ENCODE measurements around the gene PI4KA.

DNA sequence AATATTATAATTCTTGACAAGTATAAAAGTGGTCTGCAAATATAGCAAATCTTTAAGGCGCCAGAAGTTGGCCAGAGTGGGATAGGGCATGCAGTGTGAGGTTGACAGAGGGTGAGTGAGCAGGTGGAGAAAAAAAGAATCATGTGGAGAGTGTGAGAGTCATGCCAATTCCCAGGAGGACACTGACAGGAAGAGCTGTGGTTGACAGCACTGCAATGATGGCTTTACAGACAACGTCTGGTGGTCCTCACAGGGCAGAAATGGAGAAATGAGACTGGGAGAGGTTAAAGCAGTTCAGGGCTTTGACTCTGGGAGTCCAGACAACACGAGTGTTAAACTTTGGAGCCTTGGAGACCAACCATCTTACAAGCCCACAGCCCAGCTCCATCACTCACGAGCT, 49.8 kb downstream of the PI4KA start:
- TF ChIP-seq TAF1 (conservative IDR thresholded peaks at IDR 0.05): no peak
- TF ChIP-seq, protein P1, sequence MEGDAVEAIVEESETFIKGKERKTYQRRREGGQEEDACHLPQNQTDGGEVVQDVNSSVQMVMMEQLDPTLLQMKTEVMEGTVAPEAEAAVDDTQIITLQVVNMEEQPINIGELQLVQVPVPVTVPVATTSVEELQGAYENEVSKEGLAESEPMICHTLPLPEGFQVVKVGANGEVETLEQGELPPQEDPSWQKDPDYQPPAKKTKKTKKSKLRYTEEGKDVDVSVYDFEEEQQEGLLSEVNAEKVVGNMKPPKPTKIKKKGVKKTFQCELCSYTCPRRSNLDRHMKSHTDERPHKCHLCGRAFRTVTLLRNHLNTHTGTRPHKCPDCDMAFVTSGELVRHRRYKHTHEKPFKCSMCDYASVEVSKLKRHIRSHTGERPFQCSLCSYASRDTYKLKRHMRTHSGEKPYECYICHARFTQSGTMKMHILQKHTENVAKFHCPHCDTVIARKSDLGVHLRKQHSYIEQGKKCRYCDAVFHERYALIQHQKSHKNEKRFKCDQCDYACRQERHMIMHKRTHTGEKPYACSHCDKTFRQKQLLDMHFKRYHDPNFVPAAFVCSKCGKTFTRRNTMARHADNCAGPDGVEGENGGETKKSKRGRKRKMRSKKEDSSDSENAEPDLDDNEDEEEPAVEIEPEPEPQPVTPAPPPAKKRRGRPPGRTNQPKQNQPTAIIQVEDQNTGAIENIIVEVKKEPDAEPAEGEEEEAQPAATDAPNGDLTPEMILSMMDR (IDR thresholded peaks at IDR 0.05; ENCODE audit: low read depth, low read length, missing input control): no peak
- TF ChIP-seq YY1 (IDR thresholded peaks at IDR 0.05): no peak
- TF ChIP-seq SP1 (IDR thresholded peaks at IDR 0.05): no peak
- no peak for TF ChIP-seq GABPA (IDR thresholded peaks at IDR 0.05 in 1 of 2, conservative IDR thresholded peaks at IDR 0.05 in 1 of 2)
- TF ChIP-seq, protein P2, sequence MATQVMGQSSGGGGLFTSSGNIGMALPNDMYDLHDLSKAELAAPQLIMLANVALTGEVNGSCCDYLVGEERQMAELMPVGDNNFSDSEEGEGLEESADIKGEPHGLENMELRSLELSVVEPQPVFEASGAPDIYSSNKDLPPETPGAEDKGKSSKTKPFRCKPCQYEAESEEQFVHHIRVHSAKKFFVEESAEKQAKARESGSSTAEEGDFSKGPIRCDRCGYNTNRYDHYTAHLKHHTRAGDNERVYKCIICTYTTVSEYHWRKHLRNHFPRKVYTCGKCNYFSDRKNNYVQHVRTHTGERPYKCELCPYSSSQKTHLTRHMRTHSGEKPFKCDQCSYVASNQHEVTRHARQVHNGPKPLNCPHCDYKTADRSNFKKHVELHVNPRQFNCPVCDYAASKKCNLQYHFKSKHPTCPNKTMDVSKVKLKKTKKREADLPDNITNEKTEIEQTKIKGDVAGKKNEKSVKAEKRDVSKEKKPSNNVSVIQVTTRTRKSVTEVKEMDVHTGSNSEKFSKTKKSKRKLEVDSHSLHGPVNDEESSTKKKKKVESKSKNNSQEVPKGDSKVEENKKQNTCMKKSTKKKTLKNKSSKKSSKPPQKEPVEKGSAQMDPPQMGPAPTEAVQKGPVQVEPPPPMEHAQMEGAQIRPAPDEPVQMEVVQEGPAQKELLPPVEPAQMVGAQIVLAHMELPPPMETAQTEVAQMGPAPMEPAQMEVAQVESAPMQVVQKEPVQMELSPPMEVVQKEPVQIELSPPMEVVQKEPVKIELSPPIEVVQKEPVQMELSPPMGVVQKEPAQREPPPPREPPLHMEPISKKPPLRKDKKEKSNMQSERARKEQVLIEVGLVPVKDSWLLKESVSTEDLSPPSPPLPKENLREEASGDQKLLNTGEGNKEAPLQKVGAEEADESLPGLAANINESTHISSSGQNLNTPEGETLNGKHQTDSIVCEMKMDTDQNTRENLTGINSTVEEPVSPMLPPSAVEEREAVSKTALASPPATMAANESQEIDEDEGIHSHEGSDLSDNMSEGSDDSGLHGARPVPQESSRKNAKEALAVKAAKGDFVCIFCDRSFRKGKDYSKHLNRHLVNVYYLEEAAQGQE (IDR thresholded peaks at IDR 0.05): no peak
- no peak for TF ChIP-seq EGR1 (IDR thresholded peaks at IDR 0.05; ENCODE audit: low read depth in 2 of 2)
- no peak for TF ChIP-seq JUND (IDR thresholded peaks at IDR 0.05)
- no peak for TF ChIP-seq RAD21 (IDR thresholded peaks at IDR 0.05)

Measured in liver (tissue), 3 donors.